OCI-LY3 (cell line): ENCODE results near the gene RENBP.

Experiments
- H2AFZ ChIP-seq: fragments of 200-600, 300-600 bp; shearing (Covaris generic); 2 replicates; pipeline ENCODE4 v1.6.0; 2014; ENCODE audit warnings: antibody characterized with exemption, low read depth, low read length
- H3K27ac ChIP-seq: fragments of 200-600, 300-600 bp; sonication (generic); 2 replicates; pipeline ENCODE4 v1.5.1; 2014; ENCODE audit warnings: mild to moderate bottlenecking, low read length, moderate library complexity, mixed read lengths
- H3K27me3 ChIP-seq: fragments of 200-600, 300-600 bp; sonication (generic); 2 replicates; pipeline ENCODE4 v1.6.1; 2014; ENCODE audit warnings: low read depth, low read length, mixed read lengths
- H3K36me3 ChIP-seq: fragments of 200-600, 300-600 bp; sonication (generic); replicated peaks from 2 replicates; pipeline ENCODE3; 2014; ENCODE audit warnings: low read depth, low read length, mixed read lengths
- H3K4me1 ChIP-seq: fragments of 300-600, 200-600 bp; sonication (generic); 2 replicates; pipeline ENCODE4 v1.6.1; 2014; ENCODE audit warnings: low read length, mixed read lengths
- H3K4me2 ChIP-seq: fragments of 200-600, 300-600 bp; sonication (generic); 2 replicates; pipeline ENCODE4 v1.6.1; 2014; ENCODE audit warnings: low read length, mixed read lengths
- H3K4me3 ChIP-seq: fragments of 300-600, 200-600 bp; sonication (generic); 2 replicates; pipeline ENCODE4 v1.5.1; 2014; ENCODE audit warnings: antibody characterized with exemption, mild to moderate bottlenecking, low read length, moderate library complexity
- H3K79me2 ChIP-seq: fragments of 300-600, 200-600 bp; shearing (Covaris generic); 2 replicates; pipeline ENCODE4 v1.6.1; 2014; ENCODE audit warnings: mild to moderate bottlenecking, low read length, mixed read lengths
- H3K9ac ChIP-seq: fragments of 300-600, 200-600 bp; shearing (Covaris generic); 2 replicates; pipeline ENCODE4 v1.6.0; 2014; ENCODE audit warnings: mild to moderate bottlenecking, low read length, moderate library complexity
- H3K9me3 ChIP-seq: fragments of 200-600, 300-600 bp; shearing (Covaris generic); 2 replicates; pipeline ENCODE4 v1.6.1; 2014; ENCODE audit warnings: low read length, mixed read lengths; ENCODE audit not compliant: insufficient read depth
- H4K20me1 ChIP-seq: fragments of 200-600, 300-600 bp; sonication (generic); 2 replicates; pipeline ENCODE4 v1.6.1; 2016; ENCODE audit warnings: low read length, mixed read lengths; ENCODE audit not compliant: insufficient read depth
- EZH2phosphoT487 ChIP-seq: fragments of 200-600 bp; shearing (Covaris generic); IDR thresholded peaks from 2 replicates; pipeline ENCODE4 v1.6.1; 2018; ENCODE audit warnings: antibody characterized with exemption, mixed run types, low read depth
- TF ChIP-seq, protein P1 (sequence below): fragments of 200-600, 300-600 bp; sonication (generic); IDR thresholded peaks from 2 replicates; pipeline ENCODE4 v1.5.1; 2014; ENCODE audit warnings: antibody characterized with exemption, low read length, low read depth

RENBP gene

DNA sequence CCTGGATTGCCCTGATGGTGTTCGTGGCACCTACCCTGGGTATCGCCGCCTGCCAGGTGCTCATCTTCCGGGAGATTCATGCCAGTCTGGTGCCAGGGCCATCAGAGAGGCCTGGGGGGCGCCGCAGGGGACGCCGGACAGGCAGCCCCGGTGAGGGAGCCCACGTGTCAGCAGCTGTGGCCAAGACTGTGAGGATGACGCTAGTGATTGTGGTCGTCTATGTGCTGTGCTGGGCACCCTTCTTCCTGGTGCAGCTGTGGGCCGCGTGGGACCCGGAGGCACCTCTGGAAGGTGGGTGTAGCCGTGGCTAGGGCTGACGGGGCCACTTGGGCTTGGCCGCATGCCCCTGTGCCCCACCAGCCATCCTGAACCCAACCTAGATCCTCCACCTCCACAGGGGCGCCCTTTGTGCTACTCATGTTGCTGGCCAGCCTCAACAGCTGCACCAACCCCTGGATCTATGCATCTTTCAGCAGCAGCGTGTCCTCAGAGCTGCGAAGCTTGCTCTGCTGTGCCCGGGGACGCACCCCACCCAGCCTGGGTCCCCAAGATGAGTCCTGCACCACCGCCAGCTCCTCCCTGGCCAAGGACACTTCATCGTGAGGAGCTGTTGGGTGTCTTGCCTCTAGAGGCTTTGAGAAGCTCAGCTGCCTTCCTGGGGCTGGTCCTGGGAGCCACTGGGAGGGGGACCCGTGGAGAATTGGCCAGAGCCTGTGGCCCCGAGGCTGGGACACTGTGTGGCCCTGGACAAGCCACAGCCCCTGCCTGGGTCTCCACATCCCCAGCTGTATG, 38.1 kb downstream of the RENBP start:
- Histone ChIP-seq H3K4me2 (no peak overlapping the region), H4K20me1 (no peaks in the 10 kb centered on the region), H3K4me3 (no peak overlapping the region), H3K4me1 (peaks cover 34% of the 10 kb centered on the region), H2AFZ (no peak overlapping the region), H3K9ac (no peak overlapping the region), H3K79me2 (no peaks in the 10 kb centered on the region), H3K36me3 (no peaks in the 10 kb centered on the region), H3K27me3 (no peaks in the 10 kb centered on the region), H3K27ac (no peak overlapping the region), H3K9me3 (no peaks in the 10 kb centered on the region)
- TF ChIP-seq, protein P1, sequence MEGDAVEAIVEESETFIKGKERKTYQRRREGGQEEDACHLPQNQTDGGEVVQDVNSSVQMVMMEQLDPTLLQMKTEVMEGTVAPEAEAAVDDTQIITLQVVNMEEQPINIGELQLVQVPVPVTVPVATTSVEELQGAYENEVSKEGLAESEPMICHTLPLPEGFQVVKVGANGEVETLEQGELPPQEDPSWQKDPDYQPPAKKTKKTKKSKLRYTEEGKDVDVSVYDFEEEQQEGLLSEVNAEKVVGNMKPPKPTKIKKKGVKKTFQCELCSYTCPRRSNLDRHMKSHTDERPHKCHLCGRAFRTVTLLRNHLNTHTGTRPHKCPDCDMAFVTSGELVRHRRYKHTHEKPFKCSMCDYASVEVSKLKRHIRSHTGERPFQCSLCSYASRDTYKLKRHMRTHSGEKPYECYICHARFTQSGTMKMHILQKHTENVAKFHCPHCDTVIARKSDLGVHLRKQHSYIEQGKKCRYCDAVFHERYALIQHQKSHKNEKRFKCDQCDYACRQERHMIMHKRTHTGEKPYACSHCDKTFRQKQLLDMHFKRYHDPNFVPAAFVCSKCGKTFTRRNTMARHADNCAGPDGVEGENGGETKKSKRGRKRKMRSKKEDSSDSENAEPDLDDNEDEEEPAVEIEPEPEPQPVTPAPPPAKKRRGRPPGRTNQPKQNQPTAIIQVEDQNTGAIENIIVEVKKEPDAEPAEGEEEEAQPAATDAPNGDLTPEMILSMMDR = no peak
- no peak for TF ChIP-seq EZH2phosphoT487

DNA sequence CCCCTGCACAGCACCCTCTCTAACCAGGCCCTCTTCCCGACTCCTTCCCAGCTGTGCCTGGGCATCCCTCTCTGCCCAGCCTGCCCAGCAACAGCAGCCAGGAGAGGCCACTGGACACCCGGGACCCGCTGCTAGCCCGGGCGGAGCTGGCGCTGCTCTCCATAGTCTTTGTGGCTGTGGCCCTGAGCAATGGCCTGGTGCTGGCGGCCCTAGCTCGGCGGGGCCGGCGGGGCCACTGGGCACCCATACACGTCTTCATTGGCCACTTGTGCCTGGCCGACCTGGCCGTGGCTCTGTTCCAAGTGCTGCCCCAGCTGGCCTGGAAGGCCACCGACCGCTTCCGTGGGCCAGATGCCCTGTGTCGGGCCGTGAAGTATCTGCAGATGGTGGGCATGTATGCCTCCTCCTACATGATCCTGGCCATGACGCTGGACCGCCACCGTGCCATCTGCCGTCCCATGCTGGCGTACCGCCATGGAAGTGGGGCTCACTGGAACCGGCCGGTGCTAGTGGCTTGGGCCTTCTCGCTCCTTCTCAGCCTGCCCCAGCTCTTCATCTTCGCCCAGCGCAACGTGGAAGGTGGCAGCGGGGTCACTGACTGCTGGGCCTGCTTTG, 38.9 kb downstream of the RENBP start:
- Histone ChIP-seq H3K4me3 (no peak overlapping the region), H3K9ac (no peak overlapping the region), H2AFZ (no peak overlapping the region), H3K79me2 (no peaks in the 10 kb centered on the region), H3K4me2 (no peak overlapping the region), H3K27me3 (no peaks in the 10 kb centered on the region), H3K27ac (no peak overlapping the region), H3K36me3 (no peaks in the 10 kb centered on the region), H3K9me3 (no peaks in the 10 kb centered on the region), H4K20me1 (no peaks in the 10 kb centered on the region), H3K4me1 (peaks cover 40% of the 10 kb centered on the region)
- TF ChIP-seq EZH2phosphoT487 = no peak
- TF ChIP-seq, protein P1 = no peak

DNA sequence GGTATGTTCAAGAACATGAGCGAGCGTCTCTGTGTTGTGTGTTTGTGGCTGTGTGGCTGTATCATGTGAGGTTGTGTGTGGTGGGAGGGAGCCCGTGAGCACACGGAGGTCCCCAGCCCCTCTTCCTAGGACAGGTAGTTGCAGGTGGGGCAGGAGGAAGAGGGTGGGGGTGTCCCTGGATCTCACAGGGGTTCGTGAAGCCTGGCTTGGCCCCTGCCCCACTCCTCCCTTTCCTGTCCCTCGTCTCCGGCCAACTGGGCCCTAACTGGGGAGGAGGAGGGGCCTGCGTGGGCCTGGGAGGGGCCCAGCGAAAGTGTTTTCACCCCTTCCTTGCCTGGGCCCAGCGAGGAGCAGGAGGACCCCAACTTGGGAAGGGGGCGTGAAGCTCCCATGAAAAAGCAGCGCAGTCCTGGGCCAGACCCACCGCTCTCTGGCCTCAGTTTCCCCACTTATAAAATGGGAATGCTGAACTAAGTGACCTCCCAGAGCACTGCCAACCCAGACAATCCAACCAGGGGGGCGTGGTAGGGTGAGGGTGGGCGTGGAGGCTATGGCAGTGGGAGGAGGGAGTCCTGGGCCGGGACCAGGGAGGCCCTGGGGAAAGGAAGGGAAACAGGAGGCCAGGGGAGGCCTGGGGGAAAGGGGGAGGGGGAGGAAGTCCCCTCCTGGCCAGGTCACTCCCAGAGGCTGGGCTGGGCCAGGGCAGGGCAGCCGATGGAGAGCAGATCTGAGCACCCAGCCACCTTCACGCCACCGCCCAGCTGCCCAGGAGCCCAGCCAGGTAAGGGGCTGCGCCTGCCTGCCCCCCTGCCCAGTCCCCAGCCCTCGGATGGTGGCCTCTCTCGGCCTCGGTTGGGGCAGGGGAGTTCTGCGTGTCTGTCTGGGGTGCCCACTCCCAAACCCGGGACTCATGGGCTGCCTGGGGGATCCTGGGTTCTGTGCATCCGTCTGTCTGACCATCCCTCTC, 40.2 kb downstream of the RENBP start, which contains the start of gene AVPR2:
AVPR2 (plus strand) TSS at position 683 of the 967 bp plus-strand sequence. CDS start 473 bp downstream, outside the sequence.
- Histone ChIP-seq H2AFZ (no peak within 1 kb of the TSS), H3K27me3 (no peaks in the 10 kb centered on the region), H3K4me3 (no peak within 1 kb of the TSS), H3K9me3 (no peaks in the 10 kb centered on the region), H3K4me1 (peaks cover 47% of the 10 kb centered on the region), H4K20me1 (no peaks in the 10 kb centered on the region), H3K79me2 (no peaks in the 10 kb centered on the region), H3K4me2 (peak within 1 kb of the TSS; percentile 5), H3K9ac (no peak within 1 kb of the TSS; the same call in 1 of the 2 replicates), H3K27ac (peak within 1 kb of the TSS; percentile 21; the same call in 1 of the 2 replicates), H3K36me3 (no peaks in the 10 kb centered on the region)
- TF ChIP-seq EZH2phosphoT487 = no peak
- TF ChIP-seq, protein P1 = no peak
